Measurements from ENCODE around the gene VPS37D. TPM values are rescaled to one million over a fixed set of nuclear protein-coding genes. Genes with fewer than 3 reads are reported as not detected.

The VPS37D gene
- total and polyA plus RNA-seq, 10 of the 15 experiments (the other 5 are each of a cell fraction or from before 2014, with no cell fraction given) = 0.10 to 0.45 (median 0.16) TPM; not detected in 6

- TF ChIP-seq NKRF (conservative IDR thresholded peaks at IDR 0.05) (no peak), CTCF (IDR thresholded peaks at IDR 0.05 in 2 of 3, conservative IDR thresholded peaks at IDR 0.05 in 1 of 3; ENCODE audit: control insufficient read depth in 2 of 3, extremely low read depth in 1 of 3, insufficient read depth in 1 of 3, low read depth in 3 of 3, low read length in 3 of 3) (peak; percentile 75 to 86 (median 77)), STAT1 (conservative IDR thresholded peaks at IDR 0.05) (no peak), SIX5 (IDR thresholded peaks at IDR 0.05; ENCODE audit: low read depth, low read length, severe bottlenecking) (no peak), ZNF24 (IDR thresholded peaks at IDR 0.05) (0 out of 2 replicates have a peak, but pooled peaks have one; percentile 38), RELB (IDR thresholded peaks at IDR 0.05; ENCODE audit: low read depth) (no peak), BACH1 (IDR thresholded peaks at IDR 0.05; ENCODE audit: borderline replicate concordance) (peak; percentile 69; the same call in 1 of the 2 replicates), MEF2B (IDR thresholded peaks at IDR 0.05; ENCODE audit: partially characterized antibody, poor library complexity, severe bottlenecking) (no peak), MXI1 (IDR thresholded peaks at IDR 0.05; ENCODE audit: low read depth, low read length) (no peak), NBN (IDR thresholded peaks at IDR 0.05) (no peak), POLR2AphosphoS5 (IDR thresholded peaks at IDR 0.05; ENCODE audit: low read length) (no peak), HDGF (IDR thresholded peaks at IDR 0.05) (no peak), PAX8 (IDR thresholded peaks at IDR 0.05) (no peak), MTA2 (IDR thresholded peaks at IDR 0.05; ENCODE audit: low read depth) (no peak), MTA3 (IDR thresholded peaks at IDR 0.05; ENCODE audit: borderline replicate concordance, low read length) (no peak), KAT2A (conservative IDR thresholded peaks at IDR 0.05; ENCODE audit: control insufficient read depth, low read depth, low read length) (no peak), MAX (IDR thresholded peaks at IDR 0.05; ENCODE audit: low read depth, low read length) (no peak), RB1 (IDR thresholded peaks at IDR 0.05; ENCODE audit: borderline replicate concordance) (peak; percentile 82; the same call in 1 of the 2 replicates), TARDBP (IDR thresholded peaks at IDR 0.05; ENCODE audit: borderline replicate concordance) (no peak), KLF5 (IDR thresholded peaks at IDR 0.05; ENCODE audit: partially characterized antibody) (no peak), SMARCA5 (IDR thresholded peaks at IDR 0.05) (peak; percentile 96), BCLAF1 (IDR thresholded peaks at IDR 0.05) (no peak)
These were observed at the start of gene VPS37D (continued) for GRCh38 chr7:73667344-73668102.

Data from GM12878 (cell line).